A549 (cell line): ENCODE measurements around the gene BCKDHA. TPM values are rescaled to one million over a fixed set of nuclear protein-coding genes. Genes with fewer than 3 reads are reported as not detected.

ENCODE experiments used
- ATAC-seq, 2 experiments: fragments of 200-7000 bp in 1 of 2; fragments of >200 bp in 1 of 2; cut with Nextera tagmentation in 1 of 2; cut with Tn5 transposase in 1 of 2; 3 replicates each; pipeline versions ENCODE4 v1.8.0 to v1.9.1; 2018 to 2020; ENCODE audit warnings: mild to moderate bottlenecking in 1 of 2, moderate library complexity in 1 of 2
- CTCF ChIA-PET: fragments of 300-600 bp; sonication (Branson Sonifier 250); formaldehyde crosslinking; extraction: SDS; loops from one replicate; lab custom pipeline; 2021; ENCODE audit warnings: antibody characterized with exemption, inconsistent platforms; lab: Yijun Ruan, JAX
- POLR2A ChIA-PET: fragments of 350-600 bp; formaldehyde crosslinking; extraction: SDS; loops from one replicate; lab custom pipeline; 2021; ENCODE audit warnings: antibody characterized with exemption, inconsistent platforms; lab: Yijun Ruan, JAX
- DNase-seq, 2 experiments: peaks; one replicate each; pipeline versions ENCODE4 v3.0.0 to v3.0.0-alpha.2; 2011 to 2016; ENCODE audit warnings: low read depth in 1 of 2, low spot score in 1 of 2
- FAIRE-seq: peaks from 2 replicates; lab custom pipeline; 2011; peaks lifted over from hg19 to GRCh38; lab: Jason Lieb, UNC
- H3K27ac ChIP-seq, 2 experiments: fragments of >200 bp; sonication (Bioruptor Twin); formaldehyde crosslinking; 3 replicates each; pipeline ENCODE4 v1.5.1; 2016 to 2017
- H3K4me1 ChIP-seq: fragments of >200 bp; sonication (Bioruptor Twin); formaldehyde crosslinking; 3 replicates; pipeline ENCODE4 v1.6.1; 2016
- H3K4me2 ChIP-seq: fragments of >200 bp; sonication (Bioruptor Twin); formaldehyde crosslinking; 3 replicates; pipeline ENCODE4 v1.6.1; 2016
- H3K4me3 ChIP-seq: fragments of >200 bp; sonication (Bioruptor Twin); formaldehyde crosslinking; 3 replicates; pipeline ENCODE4 v1.5.1; 2016
- H3K9me3 ChIP-seq: fragments of >200 bp; sonication (Bioruptor Twin); formaldehyde crosslinking; 3 replicates; pipeline ENCODE4 v1.6.1; 2016
- EHF ChIP-seq: fragments of 250-450 bp; sonication (Bioruptor Pico); IDR thresholded peaks from 2 replicates; pipeline ENCODE4 v1.5.0; 2020; ENCODE audit warnings: mild to moderate bottlenecking
- EP300 ChIP-seq, 2 experiments: fragments of >200 bp; sonication (Bioruptor Twin); formaldehyde crosslinking; IDR thresholded peaks; 2 replicates in 1 of 2; 3 replicates in 1 of 2; pipeline ENCODE4 v1.6.1; 2016 to 2017
- FOXS1 ChIP-seq: fragments of 250-450 bp; sonication (Bioruptor Pico); IDR thresholded peaks from 2 replicates; pipeline ENCODE4 v1.5.0; 2020; ENCODE audit warnings: mild to moderate bottlenecking, moderate library complexity
- GATA3 ChIP-seq: IDR thresholded peaks from 2 replicates; pipeline ENCODE4 v1.6.1; 2012; ENCODE audit warnings: borderline replicate concordance
- HOXB13 ChIP-seq: fragments of 250-450 bp; sonication (Bioruptor Pico); IDR thresholded peaks from 2 replicates; pipeline ENCODE4 v1.5.0; 2020; ENCODE audit warnings: low read depth, mild to moderate bottlenecking, moderate library complexity
- HOXB5 ChIP-seq: fragments of 250-450 bp; sonication (Bioruptor Pico); IDR thresholded peaks from 2 replicates; pipeline ENCODE4 v1.5.0; 2020; ENCODE audit warnings: mild to moderate bottlenecking, moderate library complexity
- JUNB ChIP-seq: fragments of >200 bp; sonication (Bioruptor Twin); formaldehyde crosslinking; IDR thresholded peaks from 2 replicates; pipeline ENCODE4 v1.6.1; 2016
- MYC ChIP-seq: IDR thresholded peaks from 2 replicates; pipeline ENCODE4 v1.6.1; 2012; ENCODE audit warnings: mild to moderate bottlenecking, inconsistent platforms, low read length, improper control_type of control experiment, borderline replicate concordance
- NPAS2 ChIP-seq: fragments of 250-450 bp; sonication (Bioruptor Pico); IDR thresholded peaks from 2 replicates; pipeline ENCODE4 v1.8.0; 2022; ENCODE audit warnings: mild to moderate bottlenecking, moderate library complexity, borderline replicate concordance
- POLR2AphosphoS2 ChIP-seq: conservative IDR thresholded peaks from 2 replicates; pipeline ENCODE4 v1.6.1; 2012; ENCODE audit warnings: low read length, improper control_type of control experiment, inconsistent platforms
- RARB ChIP-seq: fragments of 250-450 bp; sonication (Bioruptor Pico); IDR thresholded peaks from 2 replicates; pipeline ENCODE4 v1.8.0; 2021; ENCODE audit warnings: mild to moderate bottlenecking, moderate library complexity
- SREBF2 ChIP-seq: fragments of 450-650 bp; IDR thresholded peaks from 2 replicates; pipeline ENCODE4 v1.6.1; 2014; ENCODE audit warnings: mild to moderate bottlenecking, moderate library complexity
- TFCP2L1 ChIP-seq: fragments of 250-450 bp; sonication (Bioruptor Pico); IDR thresholded peaks from 2 replicates; pipeline ENCODE4 v1.5.0; 2021; ENCODE audit warnings: mild to moderate bottlenecking
- TP53 ChIP-seq: fragments of 250-450 bp; sonication (Bioruptor Pico); IDR thresholded peaks from 2 replicates; pipeline ENCODE4 v1.5.0; 2021; ENCODE audit warnings: mild to moderate bottlenecking, moderate library complexity
- ZFP36 ChIP-seq: fragments of 450-650 bp; IDR thresholded peaks from 2 replicates; pipeline ENCODE4 v1.6.1; 2014; ENCODE audit warnings: borderline replicate concordance; ENCODE audit not compliant: partially characterized antibody
- WGBS: methylation state at CpG from one replicate; pipeline ENCODE4 v1.1.6; 2017; ENCODE audit errors: missing lambda C conversion rate; 5-methylcytosine and 5-hydroxymethylcytosine counted together
- polyA plus RNA-seq, 4 experiments: library from polyadenylated mRNA; depleted of rRNA in 3 of 4; stranded (reverse); fragments of >200 nt; fragmentation: RNase III in 1 of 4; extraction: RNeasy Plus Mini Kit Qiagen cat#74134 plus additional on column Dnase treatment in 1 of 4; gene quantifications; 2 replicates in 3 of 4; 3 replicates in 1 of 4; pipeline ENCODE4 v1.2.3, GENCODE V29; 2011 to 2017
- TF ChIP-seq, protein P1 (sequence below): fragments of 250-450 bp; sonication (Bioruptor Pico); IDR thresholded peaks from 2 replicates; pipeline ENCODE4 v1.5.0; 2021; ENCODE audit warnings: mild to moderate bottlenecking, moderate library complexity, borderline replicate concordance
- TF ChIP-seq, protein P2 (sequence below): fragments of >200 bp; sonication (Bioruptor Twin); formaldehyde crosslinking; IDR thresholded peaks from 2 replicates; pipeline ENCODE4 v1.6.1; 2016
- TF ChIP-seq, protein P3 (sequence below): fragments of >200 bp; sonication (Bioruptor Twin); formaldehyde crosslinking; IDR thresholded peaks from 3 replicates; pipeline ENCODE4 v1.5.1; 2016
- TF ChIP-seq, protein P4 (sequence below): IDR thresholded peaks from 2 replicates; pipeline ENCODE4 v1.6.1; 2012
- TF ChIP-seq, protein P5 (sequence below): fragments of >200 bp; sonication (Bioruptor Twin); formaldehyde crosslinking; IDR thresholded peaks from 3 replicates; pipeline ENCODE4 v1.6.1; 2016

Gene BCKDHA
- polyA plus RNA-seq, 2 of the 4 experiments (the other 2 are of a cell fraction) = 42.9 to 44.4 TPM

DNA sequence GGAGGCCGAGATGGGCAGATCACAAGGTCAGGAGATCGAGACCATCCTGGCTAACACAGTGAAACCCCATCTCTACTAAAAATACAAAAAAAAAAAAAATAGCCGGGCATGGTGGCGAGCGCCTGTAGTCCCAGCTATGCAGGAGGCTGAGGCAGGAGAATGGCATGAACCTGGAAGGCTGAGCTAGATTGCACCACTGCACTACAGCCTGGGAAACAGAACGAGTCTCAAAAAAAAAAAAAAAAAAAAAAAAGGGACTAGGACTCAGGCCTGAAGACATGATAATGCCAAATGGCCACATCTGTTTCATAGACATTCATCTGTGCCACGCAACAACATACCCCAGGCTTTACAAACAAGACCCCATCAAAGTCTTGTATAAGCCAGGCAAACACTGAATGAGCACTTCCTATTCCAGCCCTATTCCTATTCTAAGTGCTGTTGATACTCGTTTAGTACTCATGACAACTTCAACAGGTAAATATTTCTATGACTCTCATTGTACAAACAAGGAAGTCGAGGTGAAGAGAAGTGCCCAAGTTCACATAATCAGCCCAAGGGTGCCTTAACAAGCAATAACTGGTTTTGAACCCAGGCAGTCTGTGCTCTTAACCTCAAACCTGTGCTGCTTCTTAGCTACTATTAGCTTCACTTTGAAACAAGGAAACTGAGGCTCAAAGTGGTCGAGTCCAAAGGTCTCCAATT lies 35.3 kb upstream of the BCKDHA start:
- FAIRE-seq (no peak), ATAC-seq (no peak), DNase-seq (peak in 1 of 2 experiments; percentile 68)
- CTCF ChIA-PET = interaction anchor here (0.6 to 13.8 kb wide), 6 partner anchors 7 to 54 kb away, joined by 3 to 197 read pairs (median 4); partner anchors contain the start of genes CCDC97 and TGFB1
- Histone ChIP-seq H3K4me3 (no peak overlapping the region), H3K27ac (0 out of 6 replicates have a peak overlapping the region, but pooled peaks of 1 of the 2 experiments have one; percentile 1), H3K9me3 (no peaks in the 10 kb centered on the region), H3K4me1 (peaks cover 33% of the 10 kb centered on the region), H3K4me2 (peak overlapping the region; percentile 82; the same call in 2 of the 3 replicates)
- TF ChIP-seq HOXB5 (CRISPR knock-in tag) (no peak), TP53 (CRISPR knock-in tag) (no peak), HOXB13 (no peak), JUNB (no peak), TFCP2L1 (CRISPR knock-in tag) (no peak), MYC (no peak), RARB (CRISPR knock-in tag) (no peak), FOXS1 (CRISPR knock-in tag) (no peak), EP300 (IDR thresholded peaks at IDR 0.05) (no peak), EHF (no peak), GATA3 (no peak), NPAS2 (CRISPR knock-in tag) (no peak), ZFP36 (no peak)
- TF ChIP-seq, protein P1, sequence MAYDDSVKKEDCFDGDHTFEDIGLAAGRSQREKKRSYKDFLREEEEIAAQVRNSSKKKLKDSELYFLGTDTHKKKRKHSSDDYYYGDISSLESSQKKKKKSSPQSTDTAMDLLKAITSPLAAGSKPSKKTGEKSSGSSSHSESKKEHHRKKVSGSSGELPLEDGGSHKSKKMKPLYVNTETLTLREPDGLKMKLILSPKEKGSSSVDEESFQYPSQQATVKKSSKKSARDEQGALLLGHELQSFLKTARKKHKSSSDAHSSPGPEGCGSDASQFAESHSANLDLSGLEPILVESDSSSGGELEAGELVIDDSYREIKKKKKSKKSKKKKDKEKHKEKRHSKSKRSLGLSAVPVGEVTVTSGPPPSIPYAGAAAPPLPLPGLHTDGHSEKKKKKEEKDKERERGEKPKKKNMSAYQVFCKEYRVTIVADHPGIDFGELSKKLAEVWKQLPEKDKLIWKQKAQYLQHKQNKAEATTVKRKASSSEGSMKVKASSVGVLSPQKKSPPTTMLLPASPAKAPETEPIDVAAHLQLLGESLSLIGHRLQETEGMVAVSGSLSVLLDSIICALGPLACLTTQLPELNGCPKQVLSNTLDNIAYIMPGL (CRISPR knock-in tag) = no peak
- TF ChIP-seq, protein P2, sequence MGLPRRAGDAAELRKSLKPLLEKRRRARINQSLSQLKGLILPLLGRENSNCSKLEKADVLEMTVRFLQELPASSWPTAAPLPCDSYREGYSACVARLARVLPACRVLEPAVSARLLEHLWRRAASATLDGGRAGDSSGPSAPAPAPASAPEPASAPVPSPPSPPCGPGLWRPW = no peak
- TF ChIP-seq, protein P3, sequence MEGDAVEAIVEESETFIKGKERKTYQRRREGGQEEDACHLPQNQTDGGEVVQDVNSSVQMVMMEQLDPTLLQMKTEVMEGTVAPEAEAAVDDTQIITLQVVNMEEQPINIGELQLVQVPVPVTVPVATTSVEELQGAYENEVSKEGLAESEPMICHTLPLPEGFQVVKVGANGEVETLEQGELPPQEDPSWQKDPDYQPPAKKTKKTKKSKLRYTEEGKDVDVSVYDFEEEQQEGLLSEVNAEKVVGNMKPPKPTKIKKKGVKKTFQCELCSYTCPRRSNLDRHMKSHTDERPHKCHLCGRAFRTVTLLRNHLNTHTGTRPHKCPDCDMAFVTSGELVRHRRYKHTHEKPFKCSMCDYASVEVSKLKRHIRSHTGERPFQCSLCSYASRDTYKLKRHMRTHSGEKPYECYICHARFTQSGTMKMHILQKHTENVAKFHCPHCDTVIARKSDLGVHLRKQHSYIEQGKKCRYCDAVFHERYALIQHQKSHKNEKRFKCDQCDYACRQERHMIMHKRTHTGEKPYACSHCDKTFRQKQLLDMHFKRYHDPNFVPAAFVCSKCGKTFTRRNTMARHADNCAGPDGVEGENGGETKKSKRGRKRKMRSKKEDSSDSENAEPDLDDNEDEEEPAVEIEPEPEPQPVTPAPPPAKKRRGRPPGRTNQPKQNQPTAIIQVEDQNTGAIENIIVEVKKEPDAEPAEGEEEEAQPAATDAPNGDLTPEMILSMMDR = no peak
- TF ChIP-seq, protein P4, sequence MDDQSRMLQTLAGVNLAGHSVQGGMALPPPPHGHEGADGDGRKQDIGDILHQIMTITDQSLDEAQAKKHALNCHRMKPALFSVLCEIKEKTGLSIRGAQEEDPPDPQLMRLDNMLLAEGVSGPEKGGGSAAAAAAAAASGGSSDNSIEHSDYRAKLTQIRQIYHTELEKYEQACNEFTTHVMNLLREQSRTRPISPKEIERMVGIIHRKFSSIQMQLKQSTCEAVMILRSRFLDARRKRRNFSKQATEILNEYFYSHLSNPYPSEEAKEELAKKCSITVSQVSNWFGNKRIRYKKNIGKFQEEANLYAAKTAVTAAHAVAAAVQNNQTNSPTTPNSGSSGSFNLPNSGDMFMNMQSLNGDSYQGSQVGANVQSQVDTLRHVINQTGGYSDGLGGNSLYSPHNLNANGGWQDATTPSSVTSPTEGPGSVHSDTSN = no peak
- WGBS = 70% methylated on average over 10 of the region's 10 CpGs
- POLR2A ChIA-PET = interaction anchor here (0.6 to 4.5 kb wide), 2 partner anchors 9 kb away, joined by 3 to 96 read pairs; partner anchors contain the start of gene TGFB1

DNA sequence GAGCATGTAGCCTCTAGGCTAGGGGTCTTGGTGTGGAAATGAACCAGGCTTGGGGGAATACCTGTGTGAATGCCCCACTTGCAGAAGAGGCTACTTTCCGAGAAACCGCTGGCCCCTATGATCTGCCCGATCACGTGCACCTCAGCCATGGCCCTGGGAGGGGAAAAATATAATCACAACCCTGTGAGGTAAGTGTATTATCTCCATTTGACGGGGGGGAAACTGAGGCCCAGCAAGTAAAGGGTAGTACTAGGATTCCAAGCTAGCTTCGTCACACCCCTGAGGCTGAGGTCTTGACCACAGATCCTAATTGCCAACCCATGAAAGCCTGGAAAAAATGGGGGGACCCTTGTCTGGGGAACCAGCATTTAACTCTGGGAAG lies 34.3 kb upstream of the BCKDHA start:
- H3K4me3 ChIP-seq = peak overlapping the region; percentile 66
- ChIA-PET CTCF (interaction anchor here (0.6 to 13.8 kb wide), 18 partner anchors 9 to 844 kb away, joined by 3 to 197 read pairs (median 3); partner anchors contain the start of genes DMAC2, TGFB1 and TMEM91), POLR2A (interaction anchor here (0.6 to 4.5 kb wide), 33 partner anchors 9 to 646 kb away, joined by 3 to 96 read pairs (median 5); partner anchors contain the start of genes ACTMAP, COQ8B, DMAC2 and ERICH4)
- DNase-seq = no peak
- no peaks in the 10 kb centered on the region for H3K9me3 ChIP-seq
- H3K4me1 ChIP-seq = peaks cover 43% of the 10 kb centered on the region
- H3K27ac ChIP-seq = peak overlapping the region; percentile 92 to 94
- peak overlapping the region; percentile 82 for H3K4me2 ChIP-seq
- 34% methylated on average over 6 of the region's 6 CpGs for WGBS
- TF ChIP-seq MYC = no peak
- 0 out of 2 replicates have a peak, but pooled peaks have one; percentile 57 for TF ChIP-seq TP53 (CRISPR knock-in tag)
- TF ChIP-seq SREBF2 = no peak
- 0 out of 2 replicates have a peak, but pooled peaks have one; percentile 78 for TF ChIP-seq HOXB5 (CRISPR knock-in tag)
- peak; percentile 8; the same call in 1 of the 2 replicates for TF ChIP-seq POLR2AphosphoS2
- TF ChIP-seq TFCP2L1 (CRISPR knock-in tag) = 0 out of 2 replicates have a peak, but pooled peaks have one; percentile 41
- TF ChIP-seq, protein P5, sequence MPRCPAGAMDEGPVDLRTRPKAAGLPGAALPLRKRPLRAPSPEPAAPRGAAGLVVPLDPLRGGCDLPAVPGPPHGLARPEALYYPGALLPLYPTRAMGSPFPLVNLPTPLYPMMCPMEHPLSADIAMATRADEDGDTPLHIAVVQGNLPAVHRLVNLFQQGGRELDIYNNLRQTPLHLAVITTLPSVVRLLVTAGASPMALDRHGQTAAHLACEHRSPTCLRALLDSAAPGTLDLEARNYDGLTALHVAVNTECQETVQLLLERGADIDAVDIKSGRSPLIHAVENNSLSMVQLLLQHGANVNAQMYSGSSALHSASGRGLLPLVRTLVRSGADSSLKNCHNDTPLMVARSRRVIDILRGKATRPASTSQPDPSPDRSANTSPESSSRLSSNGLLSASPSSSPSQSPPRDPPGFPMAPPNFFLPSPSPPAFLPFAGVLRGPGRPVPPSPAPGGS = no peak
- no peak for TF ChIP-seq EHF
- ATAC-seq = no peak
- no peak for FAIRE-seq
